Ectodermal cell (in vitro differentiated cells): ENCODE measurements around the gene ITGB8.

Source experiments
- H3K27ac ChIP-seq: 2 replicates; pipeline ENCODE4 v1.7.0; 2013; ENCODE audit warnings: mild to moderate bottlenecking, low read depth, low read length; ENCODE audit not compliant: insufficient read depth, poor library complexity, severe bottlenecking
- H3K27me3 ChIP-seq: 2 replicates; pipeline ENCODE4 v1.7.0; 2013; ENCODE audit warnings: mild to moderate bottlenecking, low read length; ENCODE audit not compliant: insufficient read depth, control insufficient read depth, poor library complexity, severe bottlenecking
- H3K36me3 ChIP-seq: one replicate; pipeline ENCODE4 v1.7.0; 2013; ENCODE audit warnings: low read length; ENCODE audit not compliant: control insufficient read depth, insufficient read depth
- H3K4me1 ChIP-seq: one replicate; pipeline ENCODE4 v1.7.0; 2013; ENCODE audit warnings: low read length; ENCODE audit not compliant: control insufficient read depth, insufficient read depth
- H3K4me3 ChIP-seq: 2 replicates; pipeline ENCODE4 v1.7.0; 2013; ENCODE audit warnings: low read depth, low read length, control low read depth; ENCODE audit not compliant: insufficient read depth
- H3K9me3 ChIP-seq: 2 replicates; pipeline ENCODE4 v1.7.0; 2013; ENCODE audit warnings: mild to moderate bottlenecking, low read length, moderate library complexity; ENCODE audit not compliant: control insufficient read depth
- WGBS, 2 experiments: methylation state at CpG; one replicate each; pipeline ENCODE4 v1.1.7; 2013; ENCODE audit warnings: missing lambda C conversion rate in 2 of 2; 5-methylcytosine and 5-hydroxymethylcytosine counted together

Gene ITGB8

DNA sequence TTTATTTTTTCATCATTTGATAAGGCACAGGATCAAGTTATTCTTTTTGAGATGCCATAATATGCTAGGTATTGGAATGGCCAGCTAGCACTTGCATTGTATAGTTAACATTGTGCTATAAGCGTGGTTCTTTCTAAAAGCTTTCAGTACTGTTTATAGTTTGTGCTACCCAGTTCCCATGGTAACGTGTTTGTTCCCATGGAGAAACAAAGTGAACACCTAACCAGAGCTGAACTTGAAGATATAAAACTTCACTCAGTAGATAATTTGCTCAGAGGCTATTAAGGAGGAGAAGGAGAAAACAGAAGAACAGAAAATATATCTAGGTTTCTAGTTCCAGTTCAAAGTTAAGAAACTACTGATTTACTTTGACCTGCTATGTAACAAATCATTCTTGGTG is 23.6 kb upstream of the ITGB8 start:
- H3K27ac ChIP-seq: peak overlapping the region; percentile 48
- H3K4me3 ChIP-seq: no peak overlapping the region
- no peaks in the 10 kb centered on the region for H3K9me3 ChIP-seq
- peaks cover 3% of the 10 kb centered on the region for H3K4me1 ChIP-seq
- H3K27me3 ChIP-seq: no peaks in the 10 kb centered on the region
- H3K36me3 ChIP-seq: no peaks in the 10 kb centered on the region
- WGBS, 2 experiments: 81 to 84% methylated on average over 2 of the region's 2 CpGs

DNA sequence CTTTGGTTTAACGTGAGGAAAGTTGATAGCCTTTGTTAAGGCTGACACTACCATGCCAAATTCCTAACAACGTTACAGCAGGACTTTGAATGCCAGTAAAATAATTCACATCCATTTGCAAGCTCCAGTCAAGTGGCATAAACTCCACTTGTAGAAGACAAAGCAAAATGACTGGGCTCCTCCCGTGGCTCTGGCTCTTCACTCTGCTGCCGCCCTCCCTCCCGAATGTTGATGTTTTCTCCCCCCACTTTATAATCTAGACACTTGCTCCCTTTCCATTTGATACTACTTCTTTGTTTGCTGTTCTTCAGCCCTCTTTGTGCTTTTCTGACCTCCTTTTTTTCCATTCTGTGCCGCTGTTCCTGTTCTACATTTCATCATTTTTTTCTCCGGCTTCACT is 22.8 kb upstream of the ITGB8 start:
- 34 to 37% methylated on average over 7 of the region's 7 CpGs for WGBS, 2 experiments
- no peak overlapping the region for H3K4me3 ChIP-seq
- peak overlapping the region; percentile 48 for H3K27ac ChIP-seq
- peaks cover 3% of the 10 kb centered on the region for H3K4me1 ChIP-seq
- H3K27me3 ChIP-seq: no peaks in the 10 kb centered on the region
- no peaks in the 10 kb centered on the region for H3K36me3 ChIP-seq
- no peaks in the 10 kb centered on the region for H3K9me3 ChIP-seq

DNA sequence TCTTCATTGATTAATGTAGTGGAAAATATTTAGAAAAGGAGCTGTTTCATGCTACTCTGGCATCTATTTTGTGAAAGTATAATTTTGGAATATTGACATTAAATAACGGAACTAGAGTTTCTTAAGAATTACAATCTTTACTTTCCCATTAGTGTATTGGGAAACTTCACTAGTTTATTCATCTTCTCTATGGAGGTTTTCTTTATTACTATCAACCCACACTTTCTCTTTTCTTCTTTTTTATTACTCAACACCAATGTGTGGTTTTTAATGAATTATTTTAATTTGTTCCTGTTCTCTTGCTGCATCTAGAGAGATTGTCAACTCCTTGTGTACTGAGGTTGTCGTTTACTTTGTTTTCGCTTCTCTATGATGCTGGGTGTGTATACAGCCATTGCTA is 20.4 kb upstream of the ITGB8 start:
- H3K4me1 ChIP-seq: peaks cover 3% of the 10 kb centered on the region
- WGBS, 2 experiments: 86 to 94% methylated on average over 2 to 3 of the region's 3 CpGs
- H3K36me3 ChIP-seq: no peaks in the 10 kb centered on the region

GRCh38 chr7:20310963-20311742 is 19.5 kb upstream of the ITGB8 start:
- Histone ChIP-seq H3K9me3 (no peaks in the 10 kb centered on the region), H3K4me3 (no peak overlapping the region), H3K36me3 (no peaks in the 10 kb centered on the region), H3K4me1 (peaks cover 3% of the 10 kb centered on the region), H3K27me3 (no peaks in the 10 kb centered on the region), H3K27ac (no peak overlapping the region)
- WGBS, 2 experiments: 79 to 89% methylated on average over 2 to 3 of the region's 3 CpGs

More for the DNA sequence above, 20.4 kb upstream of the ITGB8 start:
- H3K27ac ChIP-seq: no peak overlapping the region
- H3K27me3 ChIP-seq: no peaks in the 10 kb centered on the region
- H3K9me3 ChIP-seq: no peaks in the 10 kb centered on the region
- H3K4me3 ChIP-seq: no peak overlapping the region

- WGBS, 2 experiments: no CpG with 5 or more reads among the region's 2 CpGs
Observed at GRCh38 chr7:20311743-20312042, 19.0 kb upstream of the ITGB8 start.

GRCh38 chr7:20312562-20312961 is 18.1 kb upstream of the ITGB8 start:
- WGBS, 2 experiments: 88 to 92% methylated on average over 2 of the region's 2 CpGs
- Histone ChIP-seq H3K27me3 (no peaks in the 10 kb centered on the region), H3K4me3 (no peak overlapping the region), H3K4me1 (no peaks in the 10 kb centered on the region), H3K9me3 (no peaks in the 10 kb centered on the region), H3K27ac (no peak overlapping the region), H3K36me3 (no peaks in the 10 kb centered on the region)

More at GRCh38 chr7:20311743-20312042, 19.0 kb upstream of the ITGB8 start:
- no peak overlapping the region for H3K4me3 ChIP-seq
- no peaks in the 10 kb centered on the region for H3K9me3 ChIP-seq
- H3K27me3 ChIP-seq: no peaks in the 10 kb centered on the region
- H3K36me3 ChIP-seq: no peaks in the 10 kb centered on the region
- no peaks in the 10 kb centered on the region for H3K4me1 ChIP-seq
- H3K27ac ChIP-seq: no peak overlapping the region

DNA sequence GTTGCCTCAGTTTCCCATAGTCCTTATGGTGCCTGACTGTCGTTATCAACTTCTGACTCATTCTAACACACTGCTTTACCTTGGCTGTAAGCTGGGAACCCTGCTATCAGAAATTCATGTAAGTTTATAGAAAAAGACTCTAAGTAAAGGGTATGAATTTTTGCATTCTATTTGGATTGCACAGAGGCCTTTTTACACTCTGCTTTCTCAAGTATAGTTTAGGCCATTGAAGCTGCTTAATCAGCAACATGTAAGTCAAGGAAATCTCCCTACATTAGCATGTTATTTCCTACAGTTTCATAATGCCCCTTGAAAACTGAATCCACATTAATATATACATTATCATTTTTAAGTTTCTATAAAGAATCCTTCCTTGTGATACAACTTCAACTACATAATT is 17.1 kb upstream of the ITGB8 start:
- WGBS, 2 experiments: 100% methylated on average over 1 of the region's 1 CpG
- no peak overlapping the region for H3K27ac ChIP-seq
- no peaks in the 10 kb centered on the region for H3K9me3 ChIP-seq
- no peaks in the 10 kb centered on the region for H3K4me1 ChIP-seq
- no peaks in the 10 kb centered on the region for H3K36me3 ChIP-seq
- no peaks in the 10 kb centered on the region for H3K27me3 ChIP-seq
- no peak overlapping the region for H3K4me3 ChIP-seq

DNA sequence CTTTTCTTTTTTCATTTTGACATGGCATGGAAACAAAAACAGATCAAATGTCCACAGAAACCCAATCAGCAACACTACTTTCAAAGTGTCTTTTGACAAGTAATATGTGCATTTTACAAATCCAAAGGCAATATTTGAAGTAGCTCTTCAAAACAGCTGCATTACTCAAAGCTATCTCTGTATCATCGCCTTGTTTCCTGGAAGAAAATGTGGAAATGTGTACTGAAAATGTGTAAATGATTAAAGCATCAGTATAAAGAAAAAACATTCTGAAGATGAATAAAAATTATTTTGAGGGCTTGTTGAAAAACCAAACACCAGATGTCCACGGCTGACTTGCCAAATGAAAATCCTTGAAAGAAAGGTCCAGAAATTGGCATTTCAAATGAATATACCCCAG is 16.5 kb upstream of the ITGB8 start:
- no peaks in the 10 kb centered on the region for H3K4me1 ChIP-seq
- no peaks in the 10 kb centered on the region for H3K9me3 ChIP-seq
- no peaks in the 10 kb centered on the region for H3K27me3 ChIP-seq
- H3K36me3 ChIP-seq: no peaks in the 10 kb centered on the region
- no peak overlapping the region for H3K4me3 ChIP-seq
- WGBS, 2 experiments: 90 to 97% methylated on average over 2 of the region's 2 CpGs
- H3K27ac ChIP-seq: no peak overlapping the region

DNA sequence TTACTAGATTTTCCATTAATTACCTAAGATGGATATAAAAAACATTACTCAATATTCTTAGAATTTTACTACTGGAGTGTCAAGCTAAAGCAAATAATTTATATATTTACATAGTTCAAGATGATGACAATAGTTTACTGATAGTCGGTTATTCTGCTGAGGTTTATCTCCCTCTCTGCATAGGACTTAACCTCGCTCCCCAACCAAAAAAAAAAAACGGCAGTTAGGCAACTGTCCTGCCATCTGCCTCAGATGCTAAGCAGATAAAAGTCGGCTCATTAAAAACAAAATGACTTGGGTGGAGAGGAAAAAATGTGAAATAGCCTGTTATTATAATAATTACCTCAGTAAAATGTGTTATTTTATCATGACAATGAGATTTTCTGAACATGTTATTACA is 14.0 kb upstream of the ITGB8 start:
- WGBS, 2 experiments: 90 to 91% methylated on average over 4 of the region's 4 CpGs
- H3K27ac ChIP-seq: no peak overlapping the region
- H3K9me3 ChIP-seq: no peaks in the 10 kb centered on the region
- no peak overlapping the region for H3K4me3 ChIP-seq
- no peaks in the 10 kb centered on the region for H3K36me3 ChIP-seq
- H3K4me1 ChIP-seq: no peaks in the 10 kb centered on the region
- no peaks in the 10 kb centered on the region for H3K27me3 ChIP-seq

GRCh38 chr7:20317413-20317812 is 13.3 kb upstream of the ITGB8 start:
- Histone ChIP-seq H3K27me3 (no peaks in the 10 kb centered on the region), H3K9me3 (no peaks in the 10 kb centered on the region), H3K4me3 (no peak overlapping the region), H3K36me3 (no peaks in the 10 kb centered on the region), H3K27ac (no peak overlapping the region), H3K4me1 (no peaks in the 10 kb centered on the region)

- 92% methylated on average over 6 of the region's 6 CpGs for WGBS, 2 experiments
- H3K9me3 ChIP-seq: no peaks in the 10 kb centered on the region
Observed at GRCh38 chr7:20318933-20319332, 11.8 kb upstream of the ITGB8 start.

More at GRCh38 chr7:20318933-20319332, 11.8 kb upstream of the ITGB8 start:
- no peaks in the 10 kb centered on the region for H3K36me3 ChIP-seq
- H3K4me1 ChIP-seq: no peaks in the 10 kb centered on the region
- no peak overlapping the region for H3K4me3 ChIP-seq
- H3K27ac ChIP-seq: no peak overlapping the region
- H3K27me3 ChIP-seq: no peaks in the 10 kb centered on the region
